HG03354 (cell line): ENCODE results near the gene BAG3.

Experiments used
- ATAC-seq: cut with Tn5 transposase; IDR thresholded peaks from one replicate; pipeline ENCODE4 v1.9.1; 2021; ENCODE audit warnings: mild to moderate bottlenecking; ENCODE audit not compliant: unreplicated experiment, poor library complexity, severe bottlenecking

BAG3 gene

DNA sequence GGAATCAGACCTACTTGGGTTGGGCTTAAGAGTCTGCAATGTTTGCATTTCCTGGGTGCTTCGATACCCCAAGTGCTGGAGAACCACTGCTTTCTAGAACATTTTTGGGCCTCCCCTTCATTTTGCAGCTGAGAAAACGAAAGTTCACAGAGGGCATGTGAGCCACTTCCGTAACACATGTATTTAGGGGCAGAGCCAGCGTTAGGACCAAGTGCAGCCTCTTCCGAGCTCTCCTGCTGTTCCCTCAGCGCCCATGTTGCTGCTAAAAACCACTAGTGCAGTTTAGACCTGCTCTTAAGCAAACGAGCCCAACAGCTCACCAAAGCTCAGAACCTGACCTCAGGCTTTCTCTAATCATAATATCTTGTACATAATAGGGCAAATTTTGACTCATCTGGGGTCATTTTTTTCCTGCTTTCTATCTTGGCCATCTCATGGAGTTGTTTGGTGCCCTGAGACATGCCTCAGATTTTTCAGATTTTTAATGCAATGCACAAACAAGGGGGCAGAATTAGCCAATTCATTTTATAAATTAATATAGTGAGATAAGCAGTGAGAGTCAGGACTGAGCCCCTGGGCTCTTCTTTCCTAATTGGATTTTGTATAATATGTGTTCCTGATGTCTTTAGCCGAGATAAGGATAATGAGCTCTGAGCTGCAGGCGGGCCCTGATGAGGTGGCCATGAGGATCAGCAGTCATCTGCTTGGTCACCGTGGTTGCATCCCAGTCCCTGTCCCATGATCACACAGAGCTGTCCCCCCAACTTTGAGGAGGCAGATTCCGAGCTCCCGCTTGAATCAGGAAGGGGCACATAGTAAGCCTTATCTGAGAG lies 12.9 kb downstream of the BAG3 start:
- no peak for ATAC-seq

DNA sequence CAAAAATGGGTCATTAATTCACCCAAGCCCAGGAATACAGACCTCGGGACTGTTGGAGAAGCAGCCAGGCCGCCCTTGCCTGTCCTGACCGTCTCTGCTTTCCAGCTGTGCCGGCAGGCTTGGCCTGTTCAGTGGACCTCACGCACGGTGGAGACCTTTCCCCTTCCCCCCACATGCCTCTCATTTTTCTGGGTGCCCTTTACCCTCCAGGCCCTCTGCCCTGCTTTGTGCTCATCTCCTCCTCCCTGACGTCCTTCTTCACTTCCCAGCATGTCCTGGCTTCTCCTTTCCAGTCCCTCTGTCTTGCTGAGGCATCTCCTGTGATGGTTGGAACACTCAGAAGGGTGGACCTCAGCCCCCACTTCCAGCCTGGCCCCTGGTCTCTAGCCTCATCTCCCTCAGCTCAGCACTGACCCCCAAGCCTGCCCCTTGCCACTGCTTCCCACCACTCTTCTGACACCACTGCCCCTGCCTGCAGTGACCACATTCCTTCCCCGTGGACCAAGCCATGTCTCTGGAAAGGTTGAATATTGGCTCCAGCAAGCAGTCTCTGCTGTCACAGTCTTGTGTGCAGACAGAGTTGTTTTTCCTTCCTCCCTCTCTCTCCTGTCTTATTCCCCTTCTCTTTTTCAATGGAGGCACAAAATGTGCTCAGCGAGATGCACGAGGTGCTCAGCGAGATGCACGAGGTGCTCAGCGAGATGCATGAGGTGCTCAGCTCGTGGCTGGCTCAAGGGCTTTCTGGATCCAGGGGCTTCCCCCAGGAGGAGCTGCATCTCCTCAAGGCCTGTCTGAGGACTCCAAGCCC lies 14.9 kb downstream of the BAG3 start:
- no peak for ATAC-seq

DNA sequence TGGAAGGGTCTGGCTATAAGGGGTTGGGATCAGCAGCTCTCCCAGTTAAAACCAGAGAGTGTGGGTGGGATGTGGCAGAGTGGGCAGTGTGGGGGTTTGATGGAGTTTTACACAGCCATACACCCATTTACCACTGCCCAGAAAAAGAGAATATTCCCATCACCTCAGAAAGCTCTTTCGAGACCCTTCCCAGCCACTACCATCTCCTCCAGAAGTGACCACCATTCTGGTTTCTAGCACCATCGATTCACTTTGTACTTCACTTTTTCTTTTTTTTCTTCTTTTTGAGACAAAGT lies 15.5 kb downstream of the BAG3 start:
- ATAC-seq: no peak

DNA sequence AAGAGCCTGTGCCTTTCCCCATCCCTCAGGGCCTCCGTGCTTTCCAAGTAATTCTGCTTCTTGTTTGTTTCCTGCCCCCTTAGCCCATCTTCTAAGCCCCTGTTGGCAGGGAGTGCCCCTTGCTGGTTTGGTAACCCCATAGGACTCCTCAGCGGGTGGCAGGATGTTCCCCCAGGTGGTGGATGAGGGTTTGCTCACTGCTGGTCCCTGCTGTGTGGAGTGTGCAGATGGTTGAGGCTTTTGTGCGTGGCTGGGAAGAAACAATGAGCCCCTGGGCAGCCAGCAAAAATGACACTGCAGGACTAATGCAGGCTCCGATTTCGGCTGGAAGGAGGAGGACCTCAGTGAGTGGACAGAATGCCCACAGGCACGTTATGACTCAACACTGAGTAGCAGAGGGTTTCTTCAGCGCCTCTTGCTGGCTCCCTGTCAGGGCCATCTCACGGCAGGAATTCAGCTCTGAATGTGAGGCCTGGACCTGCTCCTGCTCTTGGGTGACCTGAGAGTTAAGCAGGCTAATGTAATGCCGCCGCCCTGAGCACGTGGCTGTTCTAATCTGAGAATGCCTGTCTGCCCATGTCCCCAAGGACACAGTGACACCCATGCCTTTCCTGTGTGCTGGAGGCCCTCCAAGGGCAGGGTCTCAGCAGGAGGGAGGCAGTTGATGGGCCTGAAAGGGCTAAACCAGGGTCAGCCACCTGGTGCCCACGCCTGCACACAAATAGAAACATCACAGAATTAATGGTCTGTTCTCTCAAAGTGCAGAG lies 16.6 kb downstream of the BAG3 start:
- no peak for ATAC-seq

DNA sequence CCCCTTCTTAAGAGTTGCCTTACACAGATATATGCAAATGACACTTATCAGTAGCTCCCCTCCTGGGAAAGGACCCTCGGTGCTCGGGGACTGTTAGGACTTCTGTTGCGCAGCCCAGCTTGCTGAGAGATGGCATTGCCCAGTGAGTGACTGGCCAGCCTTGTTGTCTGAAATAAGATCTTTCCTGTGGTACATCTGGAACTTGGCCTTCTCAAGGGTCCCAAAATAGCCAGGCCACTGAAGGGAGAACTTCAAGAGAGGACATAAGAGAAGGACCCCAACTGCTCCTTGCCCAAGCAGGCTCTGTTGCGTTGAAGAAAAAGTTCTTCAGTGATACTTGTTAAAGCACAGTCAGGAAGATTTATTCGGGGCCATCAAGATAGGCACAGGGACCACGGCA lies 17.3 kb downstream of the BAG3 start:
- no peak for ATAC-seq

DNA sequence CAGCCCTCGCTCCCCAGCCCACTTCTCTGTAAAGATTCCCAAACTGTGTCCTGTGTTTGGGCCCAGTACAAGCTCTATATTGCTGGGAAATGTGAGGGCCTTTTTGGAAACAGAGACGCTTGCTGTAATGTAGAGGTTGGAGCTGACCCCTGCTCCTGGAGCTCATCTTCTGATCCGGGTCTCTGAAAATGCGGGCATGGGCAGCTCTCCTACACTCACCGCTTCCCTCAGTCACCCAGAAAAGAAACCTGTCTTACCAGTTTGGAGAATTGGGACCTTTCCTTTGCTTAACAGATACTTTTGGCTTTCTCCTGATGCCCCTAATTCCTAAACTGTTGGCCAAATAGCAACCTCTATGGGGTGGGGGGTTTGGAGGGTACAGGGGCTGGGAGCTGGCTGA lies 18.2 kb downstream of the BAG3 start:
- no peak for ATAC-seq

DNA sequence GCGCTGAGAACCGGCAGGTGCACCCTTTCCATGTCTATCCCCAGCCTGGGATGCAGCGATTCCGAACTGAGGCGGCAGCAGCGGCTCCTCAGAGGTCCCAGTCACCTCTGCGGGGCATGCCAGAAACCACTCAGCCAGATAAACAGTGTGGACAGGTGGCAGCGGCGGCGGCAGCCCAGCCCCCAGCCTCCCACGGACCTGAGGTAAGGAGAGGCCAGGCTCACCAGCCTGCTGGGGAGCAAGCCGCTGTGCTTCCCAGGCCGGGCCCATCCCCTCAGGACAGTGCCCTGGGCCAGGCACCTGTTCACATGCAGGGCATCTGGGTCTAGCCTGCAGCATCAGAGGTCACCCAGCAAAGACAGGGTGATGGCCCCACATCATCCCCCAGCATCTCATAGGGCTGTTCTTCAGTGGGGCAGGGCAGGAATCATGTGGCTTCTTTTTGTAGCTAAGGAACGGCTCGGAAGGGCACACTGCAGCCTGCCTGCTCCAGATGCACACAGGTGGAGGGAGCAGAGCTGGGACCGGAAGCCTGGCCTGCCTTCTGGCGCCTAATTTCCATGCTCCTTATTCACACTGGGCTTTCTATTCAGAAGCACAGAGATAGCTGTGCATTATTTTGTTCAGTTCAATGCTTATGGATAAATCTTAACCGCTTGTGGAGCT lies 18.9 kb downstream of the BAG3 start:
- ATAC-seq: no peak

DNA sequence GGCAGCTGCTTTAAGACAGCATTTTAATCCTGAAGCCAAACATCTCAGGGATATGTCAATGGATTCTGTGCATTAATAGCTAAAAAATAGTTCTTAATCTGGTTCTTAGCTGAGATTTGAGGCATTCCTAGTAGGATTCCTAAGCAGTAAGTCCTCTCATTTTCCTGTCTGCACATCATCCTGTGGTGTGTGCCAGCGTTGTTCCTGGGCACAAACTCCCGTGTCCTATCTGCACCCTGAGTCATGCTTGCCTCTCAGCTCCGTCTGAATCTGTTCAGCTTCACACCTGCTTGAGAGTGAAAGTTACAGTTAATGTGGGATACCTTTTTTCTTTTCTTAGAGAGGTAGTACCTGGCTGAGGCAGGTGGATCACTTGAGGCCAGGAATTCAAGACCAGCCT lies 19.5 kb downstream of the BAG3 start:
- ATAC-seq: no peak

DNA sequence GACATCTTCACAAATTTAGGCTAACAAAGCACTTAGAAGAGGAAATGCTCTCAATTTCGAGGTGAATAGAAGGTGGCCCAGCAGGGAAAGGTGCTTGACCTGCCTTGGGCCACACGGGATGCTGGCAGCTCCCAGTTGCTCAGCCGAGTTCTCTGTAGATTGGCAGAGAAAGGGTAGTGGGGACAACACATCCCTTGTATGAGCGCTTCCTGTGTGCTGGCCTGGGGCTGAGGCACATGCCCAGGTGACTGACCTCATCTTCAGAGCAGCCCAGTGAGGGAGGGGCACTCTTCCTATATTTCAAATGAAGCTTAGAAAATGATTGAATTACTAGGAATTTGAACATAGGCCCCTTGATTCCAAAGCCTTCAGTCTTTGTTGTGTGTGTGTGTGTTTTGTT lies 20.2 kb downstream of the BAG3 start:
- no peak for ATAC-seq

DNA sequence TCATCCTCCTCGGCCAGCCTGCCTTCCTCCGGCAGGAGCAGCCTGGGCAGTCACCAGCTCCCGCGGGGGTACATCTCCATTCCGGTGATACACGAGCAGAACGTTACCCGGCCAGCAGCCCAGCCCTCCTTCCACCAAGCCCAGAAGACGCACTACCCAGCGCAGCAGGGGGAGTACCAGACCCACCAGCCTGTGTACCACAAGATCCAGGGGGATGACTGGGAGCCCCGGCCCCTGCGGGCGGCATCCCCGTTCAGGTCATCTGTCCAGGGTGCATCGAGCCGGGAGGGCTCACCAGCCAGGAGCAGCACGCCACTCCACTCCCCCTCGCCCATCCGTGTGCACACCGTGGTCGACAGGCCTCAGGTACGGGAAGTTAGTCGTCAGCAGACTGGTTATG lies 21.1 kb downstream of the BAG3 start:
- ATAC-seq: no peak

DNA sequence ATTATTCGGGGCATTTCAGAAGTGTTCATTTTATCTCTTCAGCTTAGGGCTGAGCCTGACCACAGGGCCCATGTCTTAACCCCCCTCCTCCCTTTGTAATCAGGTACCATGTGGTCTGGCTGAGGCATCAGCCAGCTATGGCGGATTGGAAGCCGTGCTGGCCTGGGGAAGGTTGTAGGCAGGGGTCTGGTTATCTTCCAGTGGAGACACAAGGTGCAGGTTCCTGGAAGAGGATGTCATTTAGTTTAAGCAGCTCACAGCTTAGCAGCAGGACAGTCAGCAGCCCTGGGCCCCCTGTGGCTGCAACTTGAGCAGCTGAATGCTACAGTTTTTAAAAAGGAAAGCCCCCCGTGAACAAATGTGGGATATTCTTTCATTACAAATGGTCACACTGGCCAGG lies 22.1 kb downstream of the BAG3 start:
- no peak for ATAC-seq

DNA sequence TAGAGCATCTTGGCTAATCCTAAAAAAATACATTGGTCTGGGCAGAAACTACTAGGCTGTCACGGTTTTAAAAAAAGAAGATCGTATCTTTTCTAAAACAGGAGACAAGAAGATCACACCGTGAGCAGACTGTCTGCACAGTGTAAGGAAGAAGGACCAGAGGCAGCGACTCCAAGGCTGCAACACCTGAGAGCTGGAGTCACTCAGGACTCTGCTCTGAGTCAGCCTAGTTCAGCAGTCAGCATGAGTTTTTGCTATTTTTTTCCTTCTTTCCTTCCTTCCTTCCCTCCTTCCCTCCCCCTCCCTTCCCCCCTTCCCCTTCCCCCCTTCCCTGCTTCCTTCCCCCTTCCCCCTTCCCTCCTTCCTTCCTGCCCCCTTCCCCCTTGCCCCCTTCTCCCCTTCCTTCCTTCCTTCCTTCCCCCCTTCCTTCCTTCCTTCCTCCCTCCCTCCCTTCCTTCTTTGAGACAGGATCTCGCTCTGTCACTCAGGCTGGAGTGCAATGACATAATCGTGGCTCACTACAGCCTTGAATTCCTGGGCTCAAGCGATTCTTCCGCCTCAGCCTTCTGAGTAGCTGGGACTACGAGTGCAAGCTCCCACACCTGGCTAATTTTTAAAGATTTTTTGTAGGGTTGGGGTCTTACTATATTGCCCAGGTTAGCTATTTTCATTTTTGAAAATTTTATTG lies 24.4 kb downstream of the BAG3 start:
- ATAC-seq: no peak

DNA sequence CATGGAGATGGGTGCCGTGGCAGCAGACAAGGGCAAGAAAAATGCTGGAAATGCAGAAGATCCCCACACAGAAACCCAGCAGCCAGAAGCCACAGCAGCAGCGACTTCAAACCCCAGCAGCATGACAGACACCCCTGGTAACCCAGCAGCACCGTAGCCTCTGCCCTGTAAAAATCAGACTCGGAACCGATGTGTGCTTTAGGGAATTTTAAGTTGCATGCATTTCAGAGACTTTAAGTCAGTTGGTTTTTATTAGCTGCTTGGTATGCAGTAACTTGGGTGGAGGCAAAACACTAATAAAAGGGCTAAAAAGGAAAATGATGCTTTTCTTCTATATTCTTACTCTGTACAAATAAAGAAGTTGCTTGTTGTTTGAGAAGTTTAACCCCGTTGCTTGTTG lies 25.9 kb downstream of the BAG3 start:
- no peak for ATAC-seq

DNA sequence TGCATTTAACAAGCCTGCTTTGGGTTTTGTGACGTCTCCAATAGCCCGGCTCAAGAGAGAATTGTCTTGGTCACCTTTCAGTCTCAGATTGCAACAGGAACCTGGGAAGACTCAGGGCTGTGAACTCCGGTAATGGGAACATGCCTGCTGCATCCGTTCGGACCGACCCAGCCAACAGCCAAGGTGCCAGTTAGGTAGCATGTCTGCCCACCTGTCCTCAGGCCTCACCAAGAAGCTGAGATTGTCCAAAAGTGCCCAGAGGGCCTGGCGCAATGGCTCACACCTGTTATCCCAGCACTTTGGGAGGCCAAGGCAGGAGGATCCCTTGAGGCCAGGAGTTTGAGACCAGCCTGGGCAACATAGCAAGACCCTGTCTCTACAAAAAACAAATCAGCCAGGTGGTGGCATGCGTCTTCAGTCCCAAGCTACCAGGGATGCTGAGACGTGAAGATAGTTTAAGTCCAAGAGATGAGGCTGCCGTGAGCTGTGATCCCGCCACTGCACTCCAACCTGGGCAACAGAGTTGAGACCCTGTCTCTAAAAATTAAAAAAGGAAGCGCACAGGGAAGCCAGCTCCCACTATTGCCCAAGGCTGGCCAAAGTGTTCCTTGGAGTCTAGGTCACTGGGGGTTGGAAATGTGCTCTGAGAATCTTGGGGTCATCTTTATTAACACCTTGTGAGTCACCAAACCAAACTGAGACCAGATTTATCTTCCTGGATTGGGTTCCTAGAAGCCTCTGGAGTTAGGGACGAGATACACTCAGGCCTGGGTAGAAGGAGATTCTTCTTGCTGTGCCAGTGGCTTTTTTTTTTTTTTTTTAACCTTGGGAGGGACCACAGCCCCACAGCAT lies 26.9 kb downstream of the BAG3 start:
- ATAC-seq: no peak

DNA sequence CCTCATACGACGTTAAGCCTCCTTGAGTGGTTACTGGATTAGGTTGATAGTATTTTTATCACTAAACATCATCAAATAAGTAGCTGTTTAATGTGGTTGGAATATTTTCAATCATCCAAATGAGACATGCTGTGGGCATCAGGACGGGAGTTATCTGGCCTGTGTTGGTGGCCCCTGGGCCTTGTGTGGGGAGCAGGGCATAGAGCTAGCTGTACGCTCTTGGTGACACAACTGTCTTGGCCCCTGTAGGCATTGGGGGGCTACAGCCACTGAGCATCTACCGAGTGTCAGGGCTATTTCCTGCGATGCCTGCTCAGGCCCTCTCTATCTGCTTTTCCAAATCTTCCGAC lies 28.3 kb downstream of the BAG3 start:
- ATAC-seq: no peak

DNA sequence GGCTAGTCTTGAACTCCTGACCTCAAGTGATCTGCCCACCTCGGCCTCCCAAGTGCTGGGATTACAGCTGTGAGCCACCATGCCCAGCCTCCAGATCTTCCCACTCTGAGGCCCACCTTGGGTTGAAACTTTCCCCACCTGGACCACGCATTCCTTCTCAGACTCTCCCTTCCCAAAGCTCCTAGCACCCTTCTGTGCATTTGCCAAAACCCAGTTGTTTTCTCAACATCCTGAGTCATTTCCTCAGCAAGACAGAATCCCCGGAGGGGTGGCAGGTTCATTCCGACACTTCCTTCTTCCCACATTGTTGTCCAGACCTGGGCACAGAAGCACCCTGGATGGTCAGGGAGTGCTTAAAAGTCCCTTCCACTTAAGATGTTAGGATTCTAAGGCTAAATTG lies 28.9 kb downstream of the BAG3 start:
- no peak for ATAC-seq

DNA sequence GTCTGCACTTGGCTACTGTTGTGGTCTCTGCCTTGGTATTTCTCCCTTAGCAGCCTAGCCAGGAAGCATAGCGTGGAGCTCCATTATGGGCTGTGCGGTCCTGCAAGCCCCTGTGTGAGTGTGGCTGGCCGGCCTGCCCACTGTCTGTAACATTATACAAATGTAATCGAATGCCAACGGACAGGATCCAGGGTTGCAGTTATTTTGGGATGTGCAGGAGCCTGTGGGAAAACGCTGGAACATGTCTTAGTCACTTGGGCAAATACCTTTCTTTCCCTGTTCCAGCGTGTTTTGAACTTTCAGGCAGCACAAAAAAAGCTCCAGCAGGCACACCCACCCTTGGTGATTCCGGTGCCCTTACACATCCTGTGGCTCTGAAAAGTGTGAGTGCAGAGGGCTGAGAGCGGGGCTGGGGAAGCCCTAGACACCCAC lies 29.5 kb downstream of the BAG3 start:
- no peak for ATAC-seq

DNA sequence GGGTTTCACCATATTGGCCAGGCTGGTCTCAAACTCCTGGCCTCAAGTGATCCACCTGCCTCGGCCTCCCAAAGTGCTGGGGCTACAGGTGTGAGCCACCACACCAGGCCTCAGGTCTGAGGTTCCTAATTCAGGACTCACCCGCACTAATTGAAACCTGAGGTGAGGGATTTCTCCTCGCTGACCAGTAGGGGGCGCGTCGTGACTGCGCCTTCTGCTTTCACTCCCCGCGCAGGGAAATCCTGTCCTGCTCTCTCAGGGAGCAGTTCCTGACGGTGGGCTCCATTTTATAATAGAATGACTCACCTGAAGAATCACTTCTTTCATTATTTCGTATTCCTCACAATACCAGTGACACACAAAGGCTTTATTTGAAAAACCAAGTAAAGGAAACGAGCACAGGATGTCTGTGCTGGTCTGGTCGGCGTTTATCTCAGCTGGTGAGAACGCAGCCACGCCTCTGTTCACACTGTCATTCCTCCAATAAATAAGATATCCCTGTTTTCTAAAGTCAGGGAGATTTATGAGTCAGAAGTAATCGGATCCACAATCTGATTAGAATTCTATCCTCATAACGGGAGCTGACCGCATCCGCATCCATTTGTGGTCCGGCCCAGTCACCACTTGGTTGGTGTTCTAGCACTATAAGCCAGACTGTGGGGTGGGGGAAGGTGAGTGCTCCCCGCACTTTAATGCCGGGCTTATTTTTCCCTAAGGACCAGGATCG lies 35.4 kb downstream of the BAG3 start:
- peak; percentile 83 for ATAC-seq
